A549 (cell line): ENCODE results near the gene TMEM79. TPM values are rescaled to one million over a fixed set of nuclear protein-coding genes. Genes with fewer than 3 reads are reported as not detected.

Experiments
- ATAC-seq, 2 experiments: fragments of 200-7000 bp in 1 of 2; fragments of >200 bp in 1 of 2; cut with Nextera tagmentation in 1 of 2; cut with Tn5 transposase in 1 of 2; 3 replicates each; pipeline versions ENCODE4 v1.8.0 to v1.9.1; 2018 to 2020; ENCODE audit warnings: mild to moderate bottlenecking in 1 of 2, moderate library complexity in 1 of 2
- CTCF ChIA-PET: fragments of 300-600 bp; sonication (Branson Sonifier 250); formaldehyde crosslinking; extraction: SDS; loops from one replicate; lab custom pipeline; 2021; ENCODE audit warnings: antibody characterized with exemption, inconsistent platforms; lab: Yijun Ruan, JAX
- POLR2A ChIA-PET: fragments of 350-600 bp; formaldehyde crosslinking; extraction: SDS; loops from one replicate; lab custom pipeline; 2021; ENCODE audit warnings: antibody characterized with exemption, inconsistent platforms; lab: Yijun Ruan, JAX
- DNase-seq, 2 experiments: peaks; one replicate each; pipeline versions ENCODE4 v3.0.0 to v3.0.0-alpha.2; 2011 to 2016; ENCODE audit warnings: low read depth in 1 of 2, low spot score in 1 of 2
- FAIRE-seq: peaks from 2 replicates; lab custom pipeline; 2011; peaks lifted over from hg19 to GRCh38; lab: Jason Lieb, UNC
- H3K27ac ChIP-seq, 2 experiments: fragments of >200 bp; sonication (Bioruptor Twin); formaldehyde crosslinking; 3 replicates each; pipeline ENCODE4 v1.5.1; 2016 to 2017
- H3K4me1 ChIP-seq: fragments of >200 bp; sonication (Bioruptor Twin); formaldehyde crosslinking; 3 replicates; pipeline ENCODE4 v1.6.1; 2016
- H3K4me2 ChIP-seq: fragments of >200 bp; sonication (Bioruptor Twin); formaldehyde crosslinking; 3 replicates; pipeline ENCODE4 v1.6.1; 2016
- H3K4me3 ChIP-seq: fragments of >200 bp; sonication (Bioruptor Twin); formaldehyde crosslinking; 3 replicates; pipeline ENCODE4 v1.5.1; 2016
- H3K9me3 ChIP-seq: fragments of >200 bp; sonication (Bioruptor Twin); formaldehyde crosslinking; 3 replicates; pipeline ENCODE4 v1.6.1; 2016
- CBX8 ChIP-seq: fragments of 200-600 bp; sonication (generic); IDR thresholded peaks from 2 replicates; pipeline ENCODE4 v1.6.1; 2016
- CEBPB ChIP-seq, 2 experiments: fragments of >200 bp in 1 of 2; sonication (Bioruptor Twin) in 1 of 2; formaldehyde crosslinking in 1 of 2; IDR thresholded peaks; 2 replicates each; pipeline ENCODE4 v1.6.1; 2012 to 2016
- CHD2 ChIP-seq: fragments of 150-350 bp; IDR thresholded peaks from 2 replicates; pipeline ENCODE4 v1.6.1; 2014; ENCODE audit warnings: low read length; ENCODE audit not compliant: partially characterized antibody
- CHD4 ChIP-seq: fragments of 200-600 bp; sonication (generic); IDR thresholded peaks from 2 replicates; pipeline ENCODE4 v1.6.1; 2016; ENCODE audit warnings: antibody characterized with exemption, mild to moderate bottlenecking, borderline replicate concordance
- HOXB13 ChIP-seq: fragments of 250-450 bp; sonication (Bioruptor Pico); IDR thresholded peaks from 2 replicates; pipeline ENCODE4 v1.5.0; 2020; ENCODE audit warnings: low read depth, mild to moderate bottlenecking, moderate library complexity
- HOXB5 ChIP-seq: fragments of 250-450 bp; sonication (Bioruptor Pico); IDR thresholded peaks from 2 replicates; pipeline ENCODE4 v1.5.0; 2020; ENCODE audit warnings: mild to moderate bottlenecking, moderate library complexity
- JUN ChIP-seq, 2 experiments: fragments of >200 bp; sonication (Bioruptor Twin); formaldehyde crosslinking; IDR thresholded peaks; 2 replicates in 1 of 2; 3 replicates in 1 of 2; pipeline ENCODE4 v1.6.1; 2016 to 2017
- JUNB ChIP-seq: fragments of >200 bp; sonication (Bioruptor Twin); formaldehyde crosslinking; IDR thresholded peaks from 2 replicates; pipeline ENCODE4 v1.6.1; 2016
- KDM1A ChIP-seq: fragments of 200-600 bp; sonication (generic); IDR thresholded peaks from 2 replicates; pipeline ENCODE4 v1.6.1; 2016; ENCODE audit warnings: low read depth, mild to moderate bottlenecking
- KDM5A ChIP-seq: fragments of 200-600 bp; sonication (generic); IDR thresholded peaks from 2 replicates; pipeline ENCODE4 v1.6.1; 2016; ENCODE audit warnings: antibody characterized with exemption, mild to moderate bottlenecking
- PHF8 ChIP-seq: fragments of 200-600 bp; sonication (generic); IDR thresholded peaks from 2 replicates; pipeline ENCODE4 v1.6.1; 2016; ENCODE audit warnings: low read depth, mild to moderate bottlenecking, antibody characterized with exemption, moderate library complexity, borderline replicate concordance
- POLR2A ChIP-seq: IDR thresholded peaks from 2 replicates; pipeline ENCODE4 v1.6.1; 2012; ENCODE audit warnings: mild to moderate bottlenecking, low read length
- RAD21 ChIP-seq, 2 experiments: fragments of >200 bp in 1 of 2; sonication (Bioruptor Twin) in 1 of 2; formaldehyde crosslinking in 1 of 2; IDR thresholded peaks in 1 of 2; conservative IDR thresholded peaks in 1 of 2; 2 replicates in 1 of 2; 3 replicates in 1 of 2; pipeline ENCODE4 v1.6.1; 2012 to 2018; ENCODE audit warnings: inconsistent platforms in 1 of 2
- RARB ChIP-seq: fragments of 250-450 bp; sonication (Bioruptor Pico); IDR thresholded peaks from 2 replicates; pipeline ENCODE4 v1.8.0; 2021; ENCODE audit warnings: mild to moderate bottlenecking, moderate library complexity
- RCOR1 ChIP-seq: fragments of 150-350 bp; IDR thresholded peaks from 2 replicates; pipeline ENCODE4 v1.6.1; 2014; ENCODE audit warnings: antibody characterized with exemption, low read length, low read depth
- SREBF2 ChIP-seq: fragments of 450-650 bp; IDR thresholded peaks from 2 replicates; pipeline ENCODE4 v1.6.1; 2014; ENCODE audit warnings: mild to moderate bottlenecking, moderate library complexity
- ZFP36 ChIP-seq: fragments of 450-650 bp; IDR thresholded peaks from 2 replicates; pipeline ENCODE4 v1.6.1; 2014; ENCODE audit warnings: borderline replicate concordance; ENCODE audit not compliant: partially characterized antibody
- ZSCAN20 ChIP-seq: fragments of 250-450 bp; sonication (Bioruptor Pico); IDR thresholded peaks from 2 replicates; pipeline ENCODE4 v1.8.0; 2022; ENCODE audit warnings: mild to moderate bottlenecking, moderate library complexity
- WGBS: methylation state at CpG from one replicate; pipeline ENCODE4 v1.1.6; 2017; ENCODE audit errors: missing lambda C conversion rate; 5-methylcytosine and 5-hydroxymethylcytosine counted together
- polyA plus RNA-seq, 4 experiments: library from polyadenylated mRNA; depleted of rRNA in 3 of 4; stranded (reverse); fragments of >200 nt; fragmentation: RNase III in 1 of 4; extraction: RNeasy Plus Mini Kit Qiagen cat#74134 plus additional on column Dnase treatment in 1 of 4; gene quantifications; 2 replicates in 3 of 4; 3 replicates in 1 of 4; pipeline ENCODE4 v1.2.3, GENCODE V29; 2011 to 2017
- TF ChIP-seq, protein P1 (sequence below): fragments of 250-450 bp; sonication (Bioruptor Pico); IDR thresholded peaks from 2 replicates; pipeline ENCODE4 v1.5.0; 2021; ENCODE audit warnings: mild to moderate bottlenecking, moderate library complexity, borderline replicate concordance
- TF ChIP-seq, protein P2 (sequence below): IDR thresholded peaks from 2 replicates; pipeline ENCODE4 v1.6.1; 2012
- TF ChIP-seq, protein P3 (sequence below): fragments of 250-450 bp; sonication (Bioruptor Pico); IDR thresholded peaks from 2 replicates; pipeline ENCODE4 v1.5.0; 2020; ENCODE audit warnings: low read depth, mild to moderate bottlenecking, moderate library complexity

The TMEM79 gene
- polyA plus RNA-seq, 2 of the 4 experiments (the other 2 are of a cell fraction), result 6.3 to 7.2 TPM

DNA sequence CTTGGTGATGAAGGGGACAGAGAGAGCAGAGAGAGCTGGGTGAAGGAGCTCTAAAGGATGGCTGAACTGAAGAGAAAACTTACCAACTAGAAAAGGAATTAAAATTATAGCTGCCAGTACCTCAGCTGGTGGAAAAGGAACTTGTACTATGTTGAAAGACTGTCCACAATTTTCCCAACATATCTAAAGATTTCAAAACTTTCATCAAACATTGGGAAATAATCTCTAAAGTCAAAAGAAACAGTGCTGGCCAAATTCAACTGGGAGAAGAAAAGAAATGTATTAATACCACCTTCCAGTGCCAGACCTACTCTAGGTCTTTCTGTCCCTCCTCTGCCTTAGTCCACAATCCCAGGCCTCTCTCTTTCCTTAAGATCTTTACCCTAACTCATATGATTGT is 7.6 kb upstream of the TMEM79 start:
- TF ChIP-seq, protein P1, sequence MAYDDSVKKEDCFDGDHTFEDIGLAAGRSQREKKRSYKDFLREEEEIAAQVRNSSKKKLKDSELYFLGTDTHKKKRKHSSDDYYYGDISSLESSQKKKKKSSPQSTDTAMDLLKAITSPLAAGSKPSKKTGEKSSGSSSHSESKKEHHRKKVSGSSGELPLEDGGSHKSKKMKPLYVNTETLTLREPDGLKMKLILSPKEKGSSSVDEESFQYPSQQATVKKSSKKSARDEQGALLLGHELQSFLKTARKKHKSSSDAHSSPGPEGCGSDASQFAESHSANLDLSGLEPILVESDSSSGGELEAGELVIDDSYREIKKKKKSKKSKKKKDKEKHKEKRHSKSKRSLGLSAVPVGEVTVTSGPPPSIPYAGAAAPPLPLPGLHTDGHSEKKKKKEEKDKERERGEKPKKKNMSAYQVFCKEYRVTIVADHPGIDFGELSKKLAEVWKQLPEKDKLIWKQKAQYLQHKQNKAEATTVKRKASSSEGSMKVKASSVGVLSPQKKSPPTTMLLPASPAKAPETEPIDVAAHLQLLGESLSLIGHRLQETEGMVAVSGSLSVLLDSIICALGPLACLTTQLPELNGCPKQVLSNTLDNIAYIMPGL (CRISPR knock-in tag), result no peak
- TF ChIP-seq HOXB13 (CRISPR knock-in tag), result no peak
- TF ChIP-seq, protein P2, sequence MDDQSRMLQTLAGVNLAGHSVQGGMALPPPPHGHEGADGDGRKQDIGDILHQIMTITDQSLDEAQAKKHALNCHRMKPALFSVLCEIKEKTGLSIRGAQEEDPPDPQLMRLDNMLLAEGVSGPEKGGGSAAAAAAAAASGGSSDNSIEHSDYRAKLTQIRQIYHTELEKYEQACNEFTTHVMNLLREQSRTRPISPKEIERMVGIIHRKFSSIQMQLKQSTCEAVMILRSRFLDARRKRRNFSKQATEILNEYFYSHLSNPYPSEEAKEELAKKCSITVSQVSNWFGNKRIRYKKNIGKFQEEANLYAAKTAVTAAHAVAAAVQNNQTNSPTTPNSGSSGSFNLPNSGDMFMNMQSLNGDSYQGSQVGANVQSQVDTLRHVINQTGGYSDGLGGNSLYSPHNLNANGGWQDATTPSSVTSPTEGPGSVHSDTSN, result no peak
- no peak for TF ChIP-seq POLR2A
- no peak for TF ChIP-seq PHF8
- no peak for TF ChIP-seq ZFP36
- TF ChIP-seq JUNB, result no peak
- no peak for TF ChIP-seq CHD4
- TF ChIP-seq RAD21 (conservative IDR thresholded peaks at IDR 0.05 in 1 of 2, IDR thresholded peaks at IDR 0.05 in 1 of 2), result no peak
- no peak for TF ChIP-seq KDM5A
- TF ChIP-seq RARB (CRISPR knock-in tag), result no peak
- TF ChIP-seq RCOR1, result no peak
- no peak for TF ChIP-seq CBX8
- TF ChIP-seq, protein P3, sequence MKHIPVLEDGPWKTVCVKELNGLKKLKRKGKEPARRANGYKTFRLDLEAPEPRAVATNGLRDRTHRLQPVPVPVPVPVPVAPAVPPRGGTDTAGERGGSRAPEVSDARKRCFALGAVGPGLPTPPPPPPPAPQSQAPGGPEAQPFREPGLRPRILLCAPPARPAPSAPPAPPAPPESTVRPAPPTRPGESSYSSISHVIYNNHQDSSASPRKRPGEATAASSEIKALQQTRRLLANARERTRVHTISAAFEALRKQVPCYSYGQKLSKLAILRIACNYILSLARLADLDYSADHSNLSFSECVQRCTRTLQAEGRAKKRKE (CRISPR knock-in tag), result no peak
- TF ChIP-seq SREBF2, result no peak
- no peak for TF ChIP-seq JUN (IDR thresholded peaks at IDR 0.05)
- TF ChIP-seq, all 56 proteins: peak for 0
- Histone ChIP-seq H3K4me1 (peaks cover 9% of the 10 kb centered on the region), H3K27ac (no peak overlapping the region), H3K4me2 (no peak overlapping the region), H3K9me3 (no peaks in the 10 kb centered on the region), H3K4me3 (no peak overlapping the region)
- ChIA-PET POLR2A (no interaction called here), CTCF (interaction anchor here (1.3 to 1.5 kb wide), 3 partner anchors 11 to 51 kb away, joined by 4 to 6 read pairs (median 5); no protein-coding TSS in a partner anchor)
- FAIRE-seq (no peak), ATAC-seq (no peak), DNase-seq (no peak)

DNA sequence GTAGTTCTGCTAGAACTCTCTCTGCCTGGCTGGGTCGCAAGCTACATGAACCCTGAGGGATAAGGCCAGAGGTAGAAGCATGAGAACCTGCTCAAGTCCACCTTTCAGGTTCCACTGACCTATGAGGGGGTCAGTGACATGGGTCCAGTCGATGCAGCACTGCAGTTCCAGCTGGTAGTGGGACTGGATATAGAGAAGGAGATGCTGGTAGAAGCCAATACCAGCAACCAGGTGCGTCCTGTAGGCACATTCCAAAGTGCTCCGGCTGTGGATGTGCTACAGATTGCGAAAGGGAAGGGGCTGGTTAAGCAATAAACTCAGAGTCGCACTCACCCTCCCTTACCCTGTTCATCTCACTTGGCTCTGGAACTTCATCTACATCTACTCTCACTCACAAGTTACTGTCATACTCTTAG is 7.2 kb upstream of the TMEM79 start:
- POLR2A ChIA-PET, result no interaction called here
- CTCF ChIA-PET, result interaction anchor here (0.9 to 1.5 kb wide), 5 partner anchors 12 to 147 kb away, joined by 3 to 6 read pairs (median 5); no protein-coding TSS in a partner anchor
- no peak overlapping the region for H3K4me3 ChIP-seq
- no peak overlapping the region for H3K27ac ChIP-seq
- 85% methylated on average over 6 of the region's 6 CpGs for WGBS
- ATAC-seq (no peak), DNase-seq (no peak), FAIRE-seq (no peak)
- peaks cover 11% of the 10 kb centered on the region for H3K4me1 ChIP-seq
- H3K9me3 ChIP-seq, result no peaks in the 10 kb centered on the region
- no peak overlapping the region for H3K4me2 ChIP-seq
- no peak for TF ChIP-seq PHF8
- peak; percentile 73 to 87; a peak in 3 of 4 replicates for TF ChIP-seq CEBPB (IDR thresholded peaks at IDR 0.05)

DNA sequence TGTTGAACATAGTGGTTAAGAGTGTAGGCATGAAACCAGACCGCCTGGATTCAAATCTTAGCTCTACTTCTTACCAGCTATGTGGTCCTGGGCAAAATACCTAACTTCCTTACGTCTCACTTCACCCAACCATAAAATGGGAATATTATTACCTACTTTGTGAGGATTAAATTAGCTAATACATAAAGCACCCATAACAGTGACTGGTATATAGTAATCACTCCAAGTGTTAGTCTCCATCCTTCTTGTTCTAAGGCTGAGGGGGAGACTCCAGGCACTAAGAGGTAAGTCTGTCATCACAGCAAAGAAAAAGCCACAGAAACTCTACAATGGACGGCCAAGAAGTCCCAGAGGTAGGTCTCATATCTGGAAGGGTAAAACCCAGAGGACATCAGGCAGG is 4.3 kb upstream of the TMEM79 start:
- Histone ChIP-seq H3K4me3 (no peak overlapping the region), H3K4me1 (peaks cover 21% of the 10 kb centered on the region), H3K27ac (no peak overlapping the region), H3K4me2 (no peak overlapping the region), H3K9me3 (no peaks in the 10 kb centered on the region)
- POLR2A ChIA-PET, result interaction anchor here (1.0 kb wide), 1 partner anchor 11 kb away, joined by 3 read pairs; no protein-coding TSS in a partner anchor
- FAIRE-seq (no peak), ATAC-seq (no peak), DNase-seq (no peak)
- 95% methylated on average over 3 of the region's 3 CpGs for WGBS
- CTCF ChIA-PET, result interaction anchor here (0.9 to 2.0 kb wide), 8 partner anchors 8 to 166 kb away, joined by 3 to 8 read pairs (median 4); no protein-coding TSS in a partner anchor
- TF ChIP-seq ZFP36, result no peak
- no peak for TF ChIP-seq KDM1A
- no peak for TF ChIP-seq HOXB5
- TF ChIP-seq ZSCAN20 (CRISPR knock-in tag), result no peak
- TF ChIP-seq CHD2, result no peak
- no peak for TF ChIP-seq POLR2A
